SW480 (cell line): ENCODE measurements around the gene ZNF98.

ENCODE experiments used
- DNase-seq: peaks from one replicate; pipeline ENCODE4 v3.0.0-alpha.2; 2016; ENCODE audit warnings: low spot score

ZNF98 gene

DNA sequence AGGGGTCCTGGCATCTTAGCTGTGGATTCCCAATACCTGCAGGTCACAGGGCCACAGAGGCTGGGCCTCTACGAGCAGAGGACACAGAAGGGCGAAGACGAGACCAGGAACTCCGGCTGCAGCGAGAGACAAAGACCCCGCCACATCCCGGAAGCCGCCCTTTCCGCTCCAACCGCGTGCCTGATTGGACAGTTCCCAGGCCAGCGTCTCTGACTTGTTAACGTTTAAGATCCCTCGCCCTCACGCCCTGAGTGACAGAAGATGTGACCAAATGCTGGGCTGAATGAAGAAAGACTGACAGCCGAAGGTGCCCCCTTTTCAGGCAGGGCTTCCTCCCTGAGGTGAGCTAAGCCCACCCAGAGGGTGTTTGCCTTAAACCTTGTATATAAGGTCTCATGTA, at the start of gene ZNF98:
TSS of gene ZNF98 (minus strand) at position 136 of the 400 bp plus-strand sequence. CDS start at position 14, 122 bp downstream.
- DNase-seq: no peak

GRCh38 chr19:22446605-22447004, 24.5 kb upstream of the ZNF98 start:
- no peak for DNase-seq

GRCh38 chr19:22438011-22438410, 15.9 kb upstream of the ZNF98 start:
- DNase-seq: no peak

DNA sequence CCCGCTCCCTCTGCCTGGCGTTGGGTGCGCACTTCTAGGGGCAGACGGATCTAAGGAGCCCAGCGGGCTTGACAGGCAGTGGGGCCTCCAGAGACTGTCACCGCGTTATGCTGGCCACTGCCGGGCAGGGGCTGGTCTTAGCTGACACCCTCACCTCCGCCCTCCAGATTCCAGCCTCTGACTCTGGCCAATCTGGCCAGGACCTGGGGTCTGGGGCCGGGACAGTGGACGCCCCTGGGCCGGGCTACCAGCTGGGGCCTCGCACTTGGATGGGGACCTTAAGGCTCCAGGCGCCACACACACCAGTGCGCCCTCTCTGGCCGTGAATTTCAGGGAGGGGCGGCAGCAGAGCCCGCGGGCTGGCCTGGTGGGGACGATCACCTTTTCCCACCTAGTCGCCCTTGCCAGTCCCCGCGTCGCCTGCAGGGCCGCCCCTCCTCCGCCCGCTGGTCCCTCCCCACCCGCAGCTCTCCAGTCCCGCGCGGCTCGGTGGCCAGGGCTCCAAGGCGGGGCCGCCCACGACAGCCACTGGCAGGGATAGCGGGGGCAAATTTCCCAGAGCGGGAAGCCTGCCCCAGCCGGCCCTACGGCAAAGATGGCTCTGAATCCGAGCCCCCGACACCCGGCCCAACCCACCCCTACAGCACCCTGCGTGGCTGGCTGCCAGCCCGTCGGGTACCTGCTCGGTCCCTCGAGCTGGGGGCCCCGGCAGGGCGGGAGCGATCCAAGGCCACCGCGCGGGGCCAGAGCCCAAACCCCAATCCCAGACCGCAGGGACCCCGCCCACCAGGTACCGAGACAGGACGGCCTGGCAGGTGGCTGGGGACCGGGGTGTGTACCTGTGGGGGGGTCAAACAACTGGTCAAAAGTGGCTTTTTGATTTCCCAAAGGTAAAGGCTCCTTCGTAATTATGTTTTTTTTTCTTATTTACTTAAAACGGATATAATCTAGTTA, 6.1 kb upstream of the ZNF98 start:
- DNase-seq: no peak

GRCh38 chr19:22427547-22427946, 5.4 kb upstream of the ZNF98 start:
- no peak for DNase-seq

GRCh38 chr19:22426901-22427300, 4.8 kb upstream of the ZNF98 start:
- no peak for DNase-seq

GRCh38 chr19:22421797-22422196, 349 bp downstream of the ZNF98 start:
- DNase-seq: no peak

DNA sequence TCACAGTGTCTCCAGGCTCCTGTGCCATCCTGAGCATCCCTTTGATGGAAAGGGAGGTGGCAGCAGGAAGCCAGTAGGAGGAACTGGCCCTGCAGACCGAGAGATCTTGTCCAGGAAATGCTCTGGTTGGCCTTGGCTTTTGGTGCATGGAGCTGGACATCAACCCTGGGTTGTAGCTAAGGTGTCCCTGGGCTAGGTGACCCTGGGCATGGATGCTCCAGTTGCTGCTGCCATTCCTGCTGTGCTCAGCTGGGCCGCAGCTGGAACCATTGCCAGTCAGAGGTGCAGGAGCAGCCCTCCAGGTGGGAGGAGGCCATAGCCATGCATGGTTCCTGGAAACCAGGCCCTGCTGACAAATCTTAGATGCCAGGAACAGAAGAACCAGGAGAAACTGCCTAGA, 67.5 kb downstream of the ZNF98 start:
- DNase-seq: no peak
